Fibroblast of lung (primary cell): ENCODE measurements around the gene FBN1. TPM values are rescaled to one million over a fixed set of nuclear protein-coding genes. Genes with fewer than 3 reads are reported as not detected.

Source experiments
- DNase-seq, 2 donors: peaks; one replicate each; pipeline versions ENCODE4 v3.0.0 to v3.0.0-alpha.2; 2010; ENCODE audit warnings: low read depth in 2 of 2
- H2AFZ ChIP-seq: 2 replicates; pipeline ENCODE4 v1.5.1; 2012; ENCODE audit warnings: low read length, control low read depth, inconsistent platforms
- H3K27ac ChIP-seq: 2 replicates; pipeline ENCODE4 v1.5.1; 2011; ENCODE audit warnings: low read length, control low read depth; ENCODE audit not compliant: insufficient read depth
- H3K27me3 ChIP-seq: 2 replicates; pipeline ENCODE4 v1.5.1; 2011; ENCODE audit warnings: mild to moderate bottlenecking, low read length; ENCODE audit not compliant: control insufficient read depth, insufficient read depth
- H3K36me3 ChIP-seq: 2 replicates; pipeline ENCODE4 v1.5.1; 2011; ENCODE audit warnings: low read length; ENCODE audit not compliant: control insufficient read depth, insufficient read depth
- H3K4me1 ChIP-seq: 2 replicates; pipeline ENCODE4 v1.5.1; 2011; ENCODE audit warnings: low read length; ENCODE audit not compliant: control insufficient read depth, insufficient read depth; ENCODE audit errors: extremely low read depth
- H3K4me2 ChIP-seq: 2 replicates; pipeline ENCODE4 v1.5.1; 2011; ENCODE audit warnings: low read length, control low read depth; ENCODE audit not compliant: insufficient read depth; ENCODE audit errors: extremely low read depth
- H3K4me3 ChIP-seq, 4 experiments: fragments of 200-600 bp in 1 of 4; sonication (generic) in 1 of 4; replicated peaks in 1 of 4; 2 replicates each; pipeline ENCODE4 v1.5.1; 2011 to 2016; ENCODE audit warnings: low read length in 4 of 4, low read depth in 3 of 4, mild to moderate bottlenecking in 3 of 4, control low read depth in 2 of 4, inconsistent platforms in 1 of 4, mixed read lengths in 1 of 4; ENCODE audit not compliant: insufficient read depth in 1 of 4; ENCODE audit errors: control extremely low read depth in 1 of 4
- H3K79me2 ChIP-seq: 2 replicates; pipeline ENCODE4 v1.5.1; 2012; ENCODE audit warnings: mild to moderate bottlenecking, low read length, inconsistent platforms; ENCODE audit not compliant: control insufficient read depth, insufficient read depth
- H3K9ac ChIP-seq: 2 replicates; pipeline ENCODE4 v1.5.1; 2011; ENCODE audit warnings: mild to moderate bottlenecking, low read length, control low read depth; ENCODE audit not compliant: insufficient read depth
- H3K9me3 ChIP-seq: 2 replicates; pipeline ENCODE4 v1.5.1; 2012; ENCODE audit warnings: low read depth, low read length; ENCODE audit not compliant: control insufficient read depth, insufficient read depth
- H4K20me1 ChIP-seq: 2 replicates; pipeline ENCODE4 v1.5.1; 2011; ENCODE audit warnings: low read length; ENCODE audit not compliant: control insufficient read depth, insufficient read depth; ENCODE audit errors: extremely low read depth
- CTCF ChIP-seq, 2 donors: IDR thresholded peaks in 1 of 2; conservative IDR thresholded peaks in 1 of 2; 1 replicate in 1 of 2; 2 replicates in 1 of 2; pipeline ENCODE4 v1.5.1; 2011 to 2012; ENCODE audit warnings: low read length in 2 of 2, control low read depth in 1 of 2, inconsistent platforms in 1 of 2, low read depth in 1 of 2, mild to moderate bottlenecking in 1 of 2
- EZH2 ChIP-seq: IDR thresholded peaks from 2 replicates; pipeline ENCODE4 v1.5.1; 2012; ENCODE audit warnings: low read length, control low read depth, mild to moderate bottlenecking; ENCODE audit errors: missing control alignments
- polyA plus RNA-seq, 2 donors: library from polyadenylated mRNA; depleted of rRNA in 1 of 2; stranded (reverse) in 1 of 2; unstranded in 1 of 2; fragments of >200 nt; gene quantifications; 2 replicates each; pipeline ENCODE4 v1.2.1, GENCODE V29; 2011 to 2012; ENCODE audit warnings: missing spikeins in 1 of 2
- total RNA-seq: library from RNA; depleted of rRNA; stranded (reverse); fragments of >200 nt; gene quantifications from 2 replicates; pipeline ENCODE4 v1.2.1, GENCODE V29; 2014

FBN1 gene
- total and polyA plus RNA-seq, 2 donors (not counting 1 experiment from before 2014, with no cell fraction given): 368 to 446 TPM

DNA sequence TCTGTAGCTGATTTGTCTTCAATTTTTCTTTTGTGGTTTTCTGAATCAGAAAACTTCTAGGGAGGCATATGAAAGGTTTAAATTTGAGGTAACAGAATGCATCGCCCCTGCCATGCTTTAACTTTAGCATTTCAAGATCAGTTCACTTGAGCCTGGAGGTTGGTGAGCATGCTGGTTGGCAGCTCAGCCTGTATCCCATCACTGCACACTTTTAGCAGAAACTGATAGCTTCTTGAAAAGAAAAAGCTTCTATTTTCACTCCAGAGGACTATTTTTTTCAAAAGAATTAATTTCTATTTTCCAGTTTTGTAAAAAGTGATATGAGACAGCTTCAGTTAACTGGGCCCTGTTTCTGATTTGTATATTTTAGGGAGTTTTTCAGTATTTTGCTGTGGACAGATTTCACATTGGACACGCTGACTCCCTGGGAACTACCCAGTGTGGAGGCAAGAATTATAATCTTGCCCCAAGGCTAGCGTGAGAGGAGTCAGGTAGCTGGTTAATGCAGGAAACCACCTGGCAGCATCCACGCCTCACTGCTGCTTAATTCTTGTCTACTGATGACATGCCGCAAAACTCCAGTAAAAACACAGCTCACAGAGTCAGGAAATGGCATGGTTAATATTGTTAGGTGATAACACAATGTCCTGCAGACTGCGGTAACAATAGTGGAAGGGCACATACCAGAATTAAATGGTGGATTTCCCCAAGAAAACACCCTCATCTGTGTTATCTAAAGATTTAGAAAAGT is 242.9 kb downstream of the FBN1 start:
- H3K9ac ChIP-seq: no peak overlapping the region

DNA sequence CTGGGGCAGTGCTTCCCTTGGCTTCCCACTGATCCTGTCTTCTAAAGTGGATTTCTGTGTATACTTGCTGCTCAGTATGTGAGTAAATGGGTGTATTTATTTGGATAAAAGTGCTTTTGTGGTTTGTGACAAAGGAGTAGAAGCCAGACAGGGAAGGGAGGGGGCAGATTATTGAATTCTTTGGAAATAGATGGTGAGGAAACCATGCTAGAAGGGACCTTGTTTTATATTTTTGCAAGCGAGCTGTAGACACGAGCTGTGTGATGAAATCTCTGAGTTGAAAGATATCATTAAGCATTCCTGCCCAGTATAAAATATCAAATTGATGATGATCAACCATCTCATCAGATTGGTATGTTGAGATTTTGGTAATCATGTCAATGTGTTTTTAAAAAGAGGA is 245.4 kb downstream of the FBN1 start:
- no peak overlapping the region for H2AFZ ChIP-seq
- no peaks in the 10 kb centered on the region for H3K79me2 ChIP-seq
- peak; percentile 60 to 69 for DNase-seq
- peaks cover 17% of the 10 kb centered on the region for H3K4me1 ChIP-seq
- TF ChIP-seq EZH2 (no peak), CTCF (conservative IDR thresholded peaks at IDR 0.05 in 1 of 2, IDR thresholded peaks at IDR 0.05 in 1 of 2; ENCODE audit: low read depth in 1 of 2, low read length in 2 of 2) (no peak)
- H3K4me2 ChIP-seq: peak overlapping the region; percentile 23
- no peaks in the 10 kb centered on the region for H3K9me3 ChIP-seq
- no peaks in the 10 kb centered on the region for H4K20me1 ChIP-seq
- no peak overlapping the region for H3K4me3 ChIP-seq
- peak overlapping the region; percentile 4 for H3K27ac ChIP-seq
- H3K9ac ChIP-seq: no peak overlapping the region
- H3K36me3 ChIP-seq: no peaks in the 10 kb centered on the region
- H3K27me3 ChIP-seq: no peaks in the 10 kb centered on the region

More for the DNA sequence above, 242.9 kb downstream of the FBN1 start:
- H3K79me2 ChIP-seq: no peaks in the 10 kb centered on the region
- no peak overlapping the region for H3K27ac ChIP-seq
- no peaks in the 10 kb centered on the region for H3K9me3 ChIP-seq
- H2AFZ ChIP-seq: no peak overlapping the region
- H3K4me3 ChIP-seq: no peak overlapping the region
- H3K36me3 ChIP-seq: no peaks in the 10 kb centered on the region
- peak in 1 of 2 donors; percentile 65 for DNase-seq
- H3K27me3 ChIP-seq: no peaks in the 10 kb centered on the region
- H3K4me1 ChIP-seq: peaks cover 7% of the 10 kb centered on the region
- no peak for TF ChIP-seq EZH2
- no peak for TF ChIP-seq CTCF (conservative IDR thresholded peaks at IDR 0.05 in 1 of 2, IDR thresholded peaks at IDR 0.05 in 1 of 2; ENCODE audit: low read depth in 1 of 2, low read length in 2 of 2)
- no peaks in the 10 kb centered on the region for H4K20me1 ChIP-seq
- no peak overlapping the region for H3K4me2 ChIP-seq

DNA sequence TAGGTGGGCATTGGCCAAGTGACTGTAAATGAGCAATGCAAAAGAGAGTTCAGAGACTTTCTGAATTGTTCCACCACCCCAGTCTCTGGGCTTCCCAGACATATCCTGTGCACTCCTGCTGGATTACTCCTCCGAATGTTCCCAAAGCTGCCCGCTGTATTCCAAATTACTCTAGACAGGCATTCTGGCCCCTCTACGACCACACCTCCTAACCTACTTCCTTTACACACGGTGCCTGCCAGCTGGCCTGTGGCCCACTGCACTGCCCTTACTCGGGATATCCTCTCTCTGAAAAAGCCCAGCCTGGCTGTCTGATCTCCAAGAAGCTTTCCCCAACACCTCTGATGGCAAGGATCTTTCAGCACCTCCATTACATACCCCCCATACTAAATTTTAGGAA is 247.7 kb downstream of the FBN1 start:
- Histone ChIP-seq H4K20me1 (no peaks in the 10 kb centered on the region), H3K27ac (no peak overlapping the region), H3K4me2 (no peak overlapping the region), H3K36me3 (no peaks in the 10 kb centered on the region), H3K27me3 (no peaks in the 10 kb centered on the region), H3K9me3 (no peaks in the 10 kb centered on the region), H3K4me3 (no peak overlapping the region), H3K9ac (no peak overlapping the region), H3K79me2 (no peaks in the 10 kb centered on the region), H2AFZ (no peak overlapping the region), H3K4me1 (peaks cover 30% of the 10 kb centered on the region)
- TF ChIP-seq EZH2 (no peak), CTCF (conservative IDR thresholded peaks at IDR 0.05 in 1 of 2, IDR thresholded peaks at IDR 0.05 in 1 of 2; ENCODE audit: low read depth in 1 of 2, low read length in 2 of 2) (no peak)
- DNase-seq: no peak
